ENCODE data around the gene ADCY1.
"Not testable (repeated sequence)": the region's sequence is repeated elsewhere in the genome, so short reads cannot be mapped to it uniquely, and the experiment has no call there.

GRCh38 chr7:45725231-45725630 is 151.1 kb downstream of the ADCY1 start:
- not testable (repeated sequence) for TF ChIP-seq CTCF (conservative IDR thresholded peaks at IDR 0.05; ENCODE audit: low read depth, low read length); EZH2 (IDR thresholded peaks at IDR 0.05; ENCODE audit: borderline replicate concordance, low read depth, low read length, poor library complexity, severe bottlenecking)

Measured in A673 (cell line).